ENCODE measurements around the gene ZNF860. TPM values are rescaled to one million over a fixed set of nuclear protein-coding genes. Genes with fewer than 3 reads are reported as not detected.

ZNF860 gene
- total and polyA plus RNA-seq, 2 donors (not counting 1 experiment from before 2014, with no cell fraction given), result 16.2 to 41.4 TPM

- 93% methylated on average over 3 of the region's 3 CpGs for WGBS (ENCODE audit: insufficient coverage)
- ChIA-PET CTCF (interaction anchor here (0.9 to 3.2 kb wide), 2 partner anchors 12 to 56 kb away, joined by 3 to 8 read pairs; partner anchors contain the start of gene ZNF860), POLR2A (no interaction called here)
- Histone ChIP-seq H3K4me1 (ENCODE audit: control insufficient read depth in 2 of 2, insufficient read depth in 2 of 2, low read length in 2 of 2) (peaks cover 3 to 9% of the 10 kb centered on the region in 2 donors), H3K4me2 (replicated peaks; ENCODE audit: low read depth, low read length, poor library complexity, severe bottlenecking) (no peak overlapping the region), H3K27ac (ENCODE audit: low read length in 2 of 2) (no peak overlapping the region), H4K20me1 (ENCODE audit: control insufficient read depth, insufficient read depth, low read length, poor library complexity, severe bottlenecking) (no peaks in the 10 kb centered on the region), H3K27me3 (replicated peaks in 1 of 4; ENCODE audit: control extremely low read depth in 1 of 4, control insufficient read depth in 3 of 4, insufficient read depth in 4 of 4, low read length in 3 of 4) (no peaks in the 10 kb centered on the region), H3K9ac (ENCODE audit: low read length) (no peak overlapping the region), H2AFZ (ENCODE audit: insufficient read depth, low read depth, low read length, poor library complexity, severe bottlenecking) (no peak overlapping the region), H3K36me3 (replicated peaks in 1 of 2; ENCODE audit: control extremely low read depth in 1 of 2, control insufficient read depth in 1 of 2, extremely low read depth in 1 of 2, insufficient read depth in 2 of 2, low read length in 1 of 2) (no peaks in the 10 kb centered on the region), H3K9me3 (ENCODE audit: control extremely low read depth in 1 of 3, control insufficient read depth in 2 of 3, insufficient read depth in 1 of 3, low read length in 2 of 3) (peaks cover 0 to 16% (median 10%) of the 10 kb centered on the region in 3 donors), H3K79me2 (ENCODE audit: control insufficient read depth, insufficient read depth, low read length) (no peaks in the 10 kb centered on the region), H3K4me3 (ENCODE audit: control extremely low read depth in 1 of 5, extremely low read depth in 1 of 5, insufficient read depth in 1 of 5, low read depth in 2 of 5, low read length in 4 of 5) (no peak overlapping the region)
- no peak overlapping the region for H3K27ac Mint-ChIP-seq
- intact Hi-C loops (cut with micrococcal nuclease), result no loop called here
- TF ChIP-seq EZH2 (IDR thresholded peaks at IDR 0.05; ENCODE audit: borderline replicate concordance, insufficient read depth, low read depth, low read length, poor library complexity, severe bottlenecking), result no peak
- TF ChIP-seq CTCF (IDR thresholded peaks at IDR 0.05), result no peak
- H3K27me3 Mint-ChIP-seq, result no peaks in the 10 kb centered on the region
- H3K4me1 Mint-ChIP-seq, result peaks cover 8% of the 10 kb centered on the region
- DNase-seq, result no peak
- H3K4me3 Mint-ChIP-seq, result no peak overlapping the region
- H3K9me3 Mint-ChIP-seq (ENCODE audit: insufficient read depth), result no peaks in the 10 kb centered on the region
- no peak for ATAC-seq (ENCODE audit: low read depth)
Measured at GRCh38 chr3:32037932-32038267, 56.4 kb downstream of the ZNF860 start.

GRCh38 chr3:32041316-32041715, 59.8 kb downstream of the ZNF860 start:
- peaks cover 8% of the 10 kb centered on the region for H3K4me1 Mint-ChIP-seq
- peaks cover 3 to 9% of the 10 kb centered on the region in 2 donors for H3K4me1 ChIP-seq (ENCODE audit: control insufficient read depth in 2 of 2, insufficient read depth in 2 of 2, low read length in 2 of 2)
- peaks cover 2% of the 10 kb centered on the region for H3K9me3 Mint-ChIP-seq (ENCODE audit: insufficient read depth)
- no peak overlapping the region for H3K4me3 Mint-ChIP-seq
- H3K27ac Mint-ChIP-seq, result no peak overlapping the region
- H3K4me2 ChIP-seq (replicated peaks; ENCODE audit: low read depth, low read length, poor library complexity, severe bottlenecking), result no peak overlapping the region
- DNase-seq (no peak), ATAC-seq (ENCODE audit: low read depth) (no peak)
- no peak overlapping the region for H3K4me3 ChIP-seq (ENCODE audit: control extremely low read depth in 1 of 5, extremely low read depth in 1 of 5, insufficient read depth in 1 of 5, low read depth in 2 of 5, low read length in 4 of 5)
- TF ChIP-seq CTCF (IDR thresholded peaks at IDR 0.05), result no peak
- H3K9ac ChIP-seq (ENCODE audit: low read length), result no peak overlapping the region
- CTCF ChIA-PET, result interaction anchor here (1.8 kb wide), 1 partner anchor 22 kb away, joined by 8 read pairs; no protein-coding TSS in a partner anchor
- WGBS (ENCODE audit: insufficient coverage), result 100% methylated on average over 4 of the region's 4 CpGs
- H3K9me3 ChIP-seq (ENCODE audit: control extremely low read depth in 1 of 3, control insufficient read depth in 2 of 3, insufficient read depth in 1 of 3, low read length in 2 of 3), result peaks cover 0 to 21% (median 12%) of the 10 kb centered on the region in 3 donors
- no peak overlapping the region for H2AFZ ChIP-seq (ENCODE audit: insufficient read depth, low read depth, low read length, poor library complexity, severe bottlenecking)
- H3K27me3 ChIP-seq (replicated peaks in 1 of 4; ENCODE audit: control extremely low read depth in 1 of 4, control insufficient read depth in 3 of 4, insufficient read depth in 4 of 4, low read length in 3 of 4), result no peaks in the 10 kb centered on the region
- H3K27me3 Mint-ChIP-seq, result no peaks in the 10 kb centered on the region
- H3K36me3 ChIP-seq (replicated peaks in 1 of 2; ENCODE audit: control extremely low read depth in 1 of 2, control insufficient read depth in 1 of 2, extremely low read depth in 1 of 2, insufficient read depth in 2 of 2, low read length in 1 of 2), result no peaks in the 10 kb centered on the region
- no peaks in the 10 kb centered on the region for H4K20me1 ChIP-seq (ENCODE audit: control insufficient read depth, insufficient read depth, low read length, poor library complexity, severe bottlenecking)
- H3K79me2 ChIP-seq (ENCODE audit: control insufficient read depth, insufficient read depth, low read length), result no peaks in the 10 kb centered on the region
- intact Hi-C loops (cut with micrococcal nuclease), result no loop called here
- POLR2A ChIA-PET, result interaction anchor here (0.5 kb wide), 1 partner anchor 61 kb away, joined by 3 read pairs; no protein-coding TSS in a partner anchor
- H3K27ac ChIP-seq (ENCODE audit: low read length in 2 of 2), result no peak overlapping the region

Small RNAs within 50 kb of the gene (small RNA-seq; reads per million reads assigned to genes)
- not detected for gene RF00402 (ENCODE audit: insufficient read length, low read depth, low replicate concordance)

Other genes starting within 250 kb of the ZNF860 start
- 310 and 317 TPM in 2 replicates for gene OSBPL10, start 488 bp upstream of the ZNF860 start, total RNA-seq
- 70.4 and 88.5 TPM in 2 replicates for gene OSBPL10, start 488 bp upstream of the ZNF860 start, polyA plus RNA-seq
- 9.3 TPM in 2 replicates for gene GPD1L, start 124.9 kb downstream of the ZNF860 start, total RNA-seq
- 4.7 and 7.4 TPM in 2 replicates for gene GPD1L, start 124.9 kb downstream of the ZNF860 start, polyA plus RNA-seq